Uterus (tissue), 2 donors: ENCODE results near the gene NRXN2.

Experiments
- POLR2A ChIP-seq, 2 donors: fragments of 450-650 bp; IDR thresholded peaks; one replicate each; pipeline ENCODE4 v1.6.1; 2016; ENCODE audit warnings: antibody characterized with exemption in 2 of 2, mild to moderate bottlenecking in 1 of 2, moderate library complexity in 1 of 2
- TF ChIP-seq, protein P1 (sequence below), 4 experiments: fragments of 200-600 bp in 2 of 4; fragments of 450-650 bp in 2 of 4; sonication (generic) in 2 of 4; IDR thresholded peaks; one replicate each; pipeline ENCODE4 v1.5.1; 2016 to 2019; ENCODE audit warnings: antibody characterized with exemption in 4 of 4, mild to moderate bottlenecking in 2 of 4, moderate library complexity in 1 of 4

DNA sequence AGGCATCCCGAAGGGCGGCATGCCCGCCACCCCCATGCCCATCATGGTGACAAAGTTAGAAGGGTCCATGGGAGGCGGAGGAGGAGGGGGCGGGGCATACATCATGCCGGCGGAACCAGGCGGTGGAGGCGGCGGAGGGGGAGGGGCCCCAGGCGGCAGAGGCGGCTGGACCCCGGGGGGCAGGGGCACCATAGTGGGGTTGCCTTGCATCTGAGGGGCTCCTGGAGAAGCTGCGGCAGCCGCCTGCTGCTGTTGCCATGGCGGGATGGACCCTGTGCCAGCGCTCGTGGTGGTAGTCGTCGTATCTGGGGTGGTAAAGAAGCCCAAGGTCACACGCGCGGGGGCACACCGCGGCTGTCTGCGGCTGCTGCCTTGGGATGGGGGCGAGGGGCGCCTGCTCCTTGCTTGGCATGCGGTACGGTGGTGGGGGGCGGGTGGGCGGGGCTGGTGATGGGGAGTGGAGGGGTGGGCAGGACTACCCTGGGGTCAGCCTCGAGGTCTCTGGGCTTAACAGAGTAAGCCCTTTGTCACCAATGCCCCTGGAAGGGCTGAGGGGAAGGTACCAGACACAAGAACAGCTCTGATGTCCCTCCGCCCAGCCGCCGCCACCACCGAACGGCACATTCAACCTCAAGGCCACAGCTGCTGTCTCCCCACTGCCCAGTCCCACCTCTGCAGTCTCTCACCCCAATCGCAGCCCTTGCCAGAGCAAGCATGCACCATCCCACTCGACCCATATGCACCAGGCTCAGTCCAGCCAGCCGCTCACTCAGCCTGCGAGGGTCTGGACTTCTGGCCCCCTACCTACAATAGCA, 43.1 kb upstream of the NRXN2 start:
- TF ChIP-seq, protein P1, sequence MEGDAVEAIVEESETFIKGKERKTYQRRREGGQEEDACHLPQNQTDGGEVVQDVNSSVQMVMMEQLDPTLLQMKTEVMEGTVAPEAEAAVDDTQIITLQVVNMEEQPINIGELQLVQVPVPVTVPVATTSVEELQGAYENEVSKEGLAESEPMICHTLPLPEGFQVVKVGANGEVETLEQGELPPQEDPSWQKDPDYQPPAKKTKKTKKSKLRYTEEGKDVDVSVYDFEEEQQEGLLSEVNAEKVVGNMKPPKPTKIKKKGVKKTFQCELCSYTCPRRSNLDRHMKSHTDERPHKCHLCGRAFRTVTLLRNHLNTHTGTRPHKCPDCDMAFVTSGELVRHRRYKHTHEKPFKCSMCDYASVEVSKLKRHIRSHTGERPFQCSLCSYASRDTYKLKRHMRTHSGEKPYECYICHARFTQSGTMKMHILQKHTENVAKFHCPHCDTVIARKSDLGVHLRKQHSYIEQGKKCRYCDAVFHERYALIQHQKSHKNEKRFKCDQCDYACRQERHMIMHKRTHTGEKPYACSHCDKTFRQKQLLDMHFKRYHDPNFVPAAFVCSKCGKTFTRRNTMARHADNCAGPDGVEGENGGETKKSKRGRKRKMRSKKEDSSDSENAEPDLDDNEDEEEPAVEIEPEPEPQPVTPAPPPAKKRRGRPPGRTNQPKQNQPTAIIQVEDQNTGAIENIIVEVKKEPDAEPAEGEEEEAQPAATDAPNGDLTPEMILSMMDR (IDR thresholded peaks at IDR 0.05), result no peak
- TF ChIP-seq POLR2A (IDR thresholded peaks at IDR 0.05), result no peak
